Endothelial cell of umbilical vein (primary cell): Measurements from ENCODE around the gene MPLKIP. TPM values are rescaled to one million over a fixed set of nuclear protein-coding genes. Genes with fewer than 3 reads are reported as not detected.

ENCODE experiments used
- BruUV-seq: library from RNA; stranded (reverse); fragments of 400-500 nt; replicated peaks from 2 replicates; lab custom pipeline; 2021; lab: Mats Ljungman, UMichigan
- CTCF ChIA-PET: fragments of 300-600, 350-600 bp; sonication (Branson Sonifier 250); formaldehyde crosslinking; loops from one replicate; lab custom pipeline; 2021; ENCODE audit warnings: antibody characterized with exemption, inconsistent platforms; lab: Charles Lee
- POLR2A ChIA-PET: fragments of 300-600, 350-600 bp; sonication (Branson Sonifier 250); formaldehyde crosslinking; loops from one replicate; lab custom pipeline; 2021; ENCODE audit warnings: antibody characterized with exemption, inconsistent platforms; lab: Charles Lee
- DNase-seq: peaks from one replicate; pipeline ENCODE4 v3.0.0-alpha.2; 2011; ENCODE audit warnings: low read depth, low spot score
- FAIRE-seq: peaks from 2 replicates; lab custom pipeline; 2011; peaks lifted over from hg19 to GRCh38; lab: Jason Lieb, UNC
- H2AFZ ChIP-seq: 2 replicates; pipeline ENCODE4 v1.6.0; 2012; ENCODE audit warnings: low read depth, low read length, control low read depth, inconsistent platforms
- H3K27ac ChIP-seq: 2 replicates; pipeline ENCODE4 v1.5.1; 2011; ENCODE audit warnings: low read depth, mild to moderate bottlenecking, control low read depth, low read length, moderate library complexity; ENCODE audit not compliant: insufficient read depth
- H3K27me3 ChIP-seq, 2 experiments: 2 replicates each; pipeline versions ENCODE4 v1.6.0 to v1.6.1; 2011; ENCODE audit warnings: low read length in 2 of 2, mixed read lengths in 1 of 2; ENCODE audit not compliant: control insufficient read depth in 2 of 2, insufficient read depth in 2 of 2
- H3K36me3 ChIP-seq, 2 experiments: 2 replicates in 1 of 2; 3 replicates in 1 of 2; pipeline ENCODE4 v1.5.1; 2011; ENCODE audit warnings: low read length in 2 of 2, mild to moderate bottlenecking in 1 of 2, moderate library complexity in 1 of 2; ENCODE audit not compliant: control insufficient read depth in 2 of 2, insufficient read depth in 2 of 2; ENCODE audit errors: extremely low read depth in 1 of 2
- H3K4me1 ChIP-seq: 3 replicates; pipeline ENCODE4 v1.5.1; 2011; ENCODE audit warnings: mild to moderate bottlenecking, low read length; ENCODE audit not compliant: control insufficient read depth, insufficient read depth; ENCODE audit errors: extremely low read depth
- H3K4me2 ChIP-seq: 2 replicates; pipeline ENCODE4 v1.6.1; 2011; ENCODE audit warnings: low read length, control low read depth, mixed read lengths; ENCODE audit not compliant: insufficient read depth
- H3K4me3 ChIP-seq, 3 experiments: fragments of 200-600 bp in 1 of 3; sonication (generic), shearing (Covaris generic) in 1 of 3; replicated peaks in 1 of 3; 2 replicates each; pipeline ENCODE4 v1.5.1; 2011 to 2016; ENCODE audit warnings: control low read depth in 3 of 3, low read length in 3 of 3, mild to moderate bottlenecking in 2 of 3, inconsistent platforms in 1 of 3, low read depth in 1 of 3, moderate library complexity in 1 of 3; ENCODE audit not compliant: insufficient read depth in 1 of 3
- H3K79me2 ChIP-seq: 2 replicates; pipeline ENCODE4 v1.6.0; 2012; ENCODE audit warnings: low read length, inconsistent platforms; ENCODE audit not compliant: control insufficient read depth, insufficient read depth
- H3K9ac ChIP-seq: replicated peaks from 2 replicates; pipeline ENCODE3; 2011; ENCODE audit warnings: low read length, control low read depth; ENCODE audit not compliant: insufficient read depth; ENCODE audit errors: extremely low read depth
- H3K9me1 ChIP-seq: replicated peaks from 3 replicates; pipeline ENCODE4 v1.6.0; 2011; ENCODE audit warnings: mild to moderate bottlenecking, low read length; ENCODE audit not compliant: control insufficient read depth, insufficient read depth; ENCODE audit errors: extremely low read depth
- H3K9me3 ChIP-seq: replicated peaks from 2 replicates; pipeline ENCODE4 v1.5.1; 2012; ENCODE audit warnings: low read length, inconsistent platforms; ENCODE audit not compliant: control insufficient read depth, insufficient read depth
- H4K20me1 ChIP-seq: replicated peaks from 2 replicates; pipeline ENCODE3; 2011; ENCODE audit warnings: mild to moderate bottlenecking, low read length; ENCODE audit not compliant: control insufficient read depth, insufficient read depth; ENCODE audit errors: extremely low read depth
- CTCF ChIP-seq, 2 donors: IDR thresholded peaks; 1 replicate in 1 of 2; 2 replicates in 1 of 2; pipeline ENCODE4 v1.5.1; 2011; ENCODE audit warnings: low read length in 2 of 2, mild to moderate bottlenecking in 2 of 2, moderate library complexity in 2 of 2, control low read depth in 1 of 2, inconsistent platforms in 1 of 2, low read depth in 1 of 2; ENCODE audit not compliant: insufficient read depth in 1 of 2; ENCODE audit errors: extremely low read depth in 1 of 2
- EZH2 ChIP-seq: IDR thresholded peaks from 2 replicates; pipeline ENCODE4 v1.6.1; 2012; ENCODE audit warnings: borderline replicate concordance, low read depth, mild to moderate bottlenecking, moderate library complexity, low read length, inconsistent platforms; ENCODE audit not compliant: severe bottlenecking
- FOS ChIP-seq: IDR thresholded peaks from 2 replicates; pipeline ENCODE4 v1.6.1; 2011; ENCODE audit warnings: mild to moderate bottlenecking, low read length, moderate library complexity, borderline replicate concordance; ENCODE audit not compliant: insufficient read depth
- GATA2 ChIP-seq: IDR thresholded peaks from 2 replicates; pipeline ENCODE4 v1.7.0; 2011; ENCODE audit warnings: low read depth, mild to moderate bottlenecking, moderate library complexity, mixed read lengths, low read length; ENCODE audit not compliant: insufficient read length, insufficient read depth
- JUN ChIP-seq: IDR thresholded peaks from 2 replicates; pipeline ENCODE4 v1.6.1; 2011; ENCODE audit warnings: borderline replicate concordance, low read depth; ENCODE audit not compliant: insufficient read length, insufficient read depth
- MAX ChIP-seq: IDR thresholded peaks from 2 replicates; pipeline ENCODE4 v1.6.1; 2011; ENCODE audit not compliant: insufficient read depth, insufficient read length
- MYC ChIP-seq: IDR thresholded peaks from one replicate; pipeline ENCODE4 v1.6.1; 2011; ENCODE audit warnings: mild to moderate bottlenecking, low read depth, low read length
- POLR2A ChIP-seq: IDR thresholded peaks from 2 replicates; pipeline ENCODE4 v1.6.1; 2012; ENCODE audit warnings: low read depth, mild to moderate bottlenecking, control low read depth, low read length
- POLR2AphosphoS5 ChIP-seq: IDR thresholded peaks from 2 replicates; pipeline ENCODE4 v1.6.1; 2012; ENCODE audit warnings: low read depth, mild to moderate bottlenecking, control low read depth, low read length, moderate library complexity; ENCODE audit not compliant: insufficient read depth
- dilution Hi-C: fragments of 300-500 bp; cut with MboI; formaldehyde crosslinking; loops from one replicate; pipeline ENCODE4 v1.15.0; 2019; ENCODE audit warnings: low sequenced_read_pairs; ENCODE audit not compliant: extremely low pct_ligation_motif_present
- intact Hi-C: fragments of 100-400 bp; cut with micrococcal nuclease; formaldehyde crosslinking; loops from one replicate; pipeline ENCODE4 v1.10.0; 2022
- polyA plus RNA-seq, 4 experiments: library from polyadenylated mRNA; depleted of rRNA in 3 of 4; stranded (reverse) in 3 of 4; unstranded in 1 of 4; fragments of >200 nt; gene quantifications; 2 replicates each; pipeline versions ENCODE4 v1.2.1 to v1.2.3, GENCODE V29; 2011 to 2012; ENCODE audit warnings: missing spikeins in 1 of 4
- total RNA-seq: library from RNA; stranded (reverse); gene quantifications from 2 replicates; pipeline ENCODE4 v1.2.3, GENCODE V29; 2021

MPLKIP gene
- total and polyA plus RNA-seq, 2 donors (not counting 3 experiments of a cell fraction or from before 2014, with no cell fraction given) = 40.9 to 56.4 TPM

- ChIA-PET POLR2A (no interaction called here), CTCF (no interaction called here)
- DNase-seq (no peak), FAIRE-seq (no peak)
- Histone ChIP-seq H2AFZ (no peak overlapping the region), H3K79me2 (no peaks in the 10 kb centered on the region), H3K27ac (no peak overlapping the region), H3K9me1 (no peaks in the 10 kb centered on the region), H3K27me3 (no peaks in the 10 kb centered on the region), H3K36me3 (no peaks in the 10 kb centered on the region), H4K20me1 (no peaks in the 10 kb centered on the region), H3K4me1 (no peaks in the 10 kb centered on the region), H3K4me2 (no peak overlapping the region), H3K9ac (no peak overlapping the region), H3K9me3 (no peaks in the 10 kb centered on the region), H3K4me3 (no peak overlapping the region)
- intact Hi-C loops = no loop called here
- dilution Hi-C loops = no loop called here
- BruUV-seq = no TSS peak
- no peak for TF ChIP-seq MYC
Measured at GRCh38 chr7:40165216-40165615, 30.8 kb upstream of the MPLKIP start.

- DNase-seq (no peak), FAIRE-seq (no peak)
- Histone ChIP-seq H3K4me3 (no peak overlapping the region), H3K9me3 (no peaks in the 10 kb centered on the region), H2AFZ (no peak overlapping the region), H4K20me1 (no peaks in the 10 kb centered on the region), H3K9ac (no peak overlapping the region), H3K9me1 (no peaks in the 10 kb centered on the region), H3K4me2 (no peak overlapping the region), H3K27ac (no peak overlapping the region), H3K27me3 (no peaks in the 10 kb centered on the region), H3K36me3 (no peaks in the 10 kb centered on the region), H3K79me2 (no peaks in the 10 kb centered on the region), H3K4me1 (no peaks in the 10 kb centered on the region)
- BruUV-seq = no TSS peak
- intact Hi-C loops = no loop called here
- CTCF ChIA-PET = interaction anchor here (2.0 kb wide), 1 partner anchor 15 kb away, joined by 5 read pairs; no protein-coding TSS in a partner anchor
- TF ChIP-seq POLR2A (no peak), FOS (no peak), GATA2 (no peak), CTCF (IDR thresholded peaks at IDR 0.05; ENCODE audit: extremely low read depth in 1 of 2, insufficient read depth in 1 of 2, low read depth in 1 of 2, low read length in 2 of 2) (no peak), EZH2 (no peak), MYC (no peak), MAX (no peak), JUN (no peak), POLR2AphosphoS5 (no peak)
- POLR2A ChIA-PET = no interaction called here
- dilution Hi-C loops = no loop called here
Measured at GRCh38 chr7:40162516-40162915, 28.1 kb upstream of the MPLKIP start.
